ENCODE data around the gene SMIM14.

Gene SMIM14

DNA sequence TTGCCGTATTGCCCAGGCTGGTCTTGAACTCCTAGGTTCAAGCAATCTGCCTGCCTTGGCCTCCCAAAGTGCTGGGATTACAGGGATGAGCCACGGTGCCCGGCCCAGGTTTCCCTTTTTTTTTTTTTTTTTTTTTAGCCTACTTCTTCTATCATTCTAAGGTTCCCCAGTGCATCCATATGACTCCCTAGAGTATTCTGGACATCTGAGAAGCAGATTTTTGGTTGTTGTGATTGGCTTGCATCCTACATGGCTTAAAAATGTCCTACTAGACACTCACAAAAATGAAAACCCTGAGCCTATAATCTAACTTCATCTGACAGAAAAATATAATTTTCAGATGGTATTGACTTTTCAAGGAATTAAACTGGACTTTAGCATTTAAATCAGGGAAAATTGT is 41.7 kb downstream of the SMIM14 start:
- TF ChIP-seq, protein P1, sequence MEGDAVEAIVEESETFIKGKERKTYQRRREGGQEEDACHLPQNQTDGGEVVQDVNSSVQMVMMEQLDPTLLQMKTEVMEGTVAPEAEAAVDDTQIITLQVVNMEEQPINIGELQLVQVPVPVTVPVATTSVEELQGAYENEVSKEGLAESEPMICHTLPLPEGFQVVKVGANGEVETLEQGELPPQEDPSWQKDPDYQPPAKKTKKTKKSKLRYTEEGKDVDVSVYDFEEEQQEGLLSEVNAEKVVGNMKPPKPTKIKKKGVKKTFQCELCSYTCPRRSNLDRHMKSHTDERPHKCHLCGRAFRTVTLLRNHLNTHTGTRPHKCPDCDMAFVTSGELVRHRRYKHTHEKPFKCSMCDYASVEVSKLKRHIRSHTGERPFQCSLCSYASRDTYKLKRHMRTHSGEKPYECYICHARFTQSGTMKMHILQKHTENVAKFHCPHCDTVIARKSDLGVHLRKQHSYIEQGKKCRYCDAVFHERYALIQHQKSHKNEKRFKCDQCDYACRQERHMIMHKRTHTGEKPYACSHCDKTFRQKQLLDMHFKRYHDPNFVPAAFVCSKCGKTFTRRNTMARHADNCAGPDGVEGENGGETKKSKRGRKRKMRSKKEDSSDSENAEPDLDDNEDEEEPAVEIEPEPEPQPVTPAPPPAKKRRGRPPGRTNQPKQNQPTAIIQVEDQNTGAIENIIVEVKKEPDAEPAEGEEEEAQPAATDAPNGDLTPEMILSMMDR (conservative IDR thresholded peaks at IDR 0.05; ENCODE audit: low read length): no peak
- no peak for DNase-seq (ENCODE audit: low read depth)
- no peak overlapping the region for H3K4me3 ChIP-seq (ENCODE audit: low read length)

GRCh38 chr4:39591290-39591689 is 47.4 kb downstream of the SMIM14 start:
- TF ChIP-seq, protein P1 (conservative IDR thresholded peaks at IDR 0.05; ENCODE audit: low read length): no peak
- H3K4me3 ChIP-seq (ENCODE audit: low read length): no peak overlapping the region
- DNase-seq (ENCODE audit: low read depth): no peak

- H3K4me3 ChIP-seq (ENCODE audit: low read length): no peak overlapping the region
- TF ChIP-seq, protein P1 (conservative IDR thresholded peaks at IDR 0.05; ENCODE audit: low read length): no peak
- DNase-seq (ENCODE audit: low read depth): peak; percentile 36
Measured at GRCh38 chr4:39587881-39588280, 50.8 kb downstream of the SMIM14 start.

DNA sequence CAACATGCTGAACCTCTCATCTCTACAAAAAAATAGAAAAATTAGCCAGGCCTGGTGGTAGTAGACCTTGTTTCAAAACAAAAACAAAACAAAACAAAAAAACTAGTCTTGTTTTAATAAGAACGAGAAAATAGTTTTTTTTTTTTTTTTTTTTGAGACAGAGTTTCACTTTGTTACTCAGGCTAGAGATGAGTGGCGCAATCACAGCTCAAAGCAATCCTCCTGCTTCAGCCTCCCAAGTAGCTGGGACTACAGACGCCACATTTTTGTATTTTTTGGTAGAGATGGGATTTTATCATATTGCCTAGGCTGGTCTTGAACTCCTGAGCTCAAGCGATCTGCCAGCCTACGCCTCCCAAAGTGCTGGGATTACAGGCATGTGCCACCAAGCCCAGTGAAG is 63.7 kb downstream of the SMIM14 start:
- no peak overlapping the region for H3K4me3 ChIP-seq (ENCODE audit: low read length)
- DNase-seq (ENCODE audit: low read depth): no peak
- TF ChIP-seq, protein P1 (conservative IDR thresholded peaks at IDR 0.05; ENCODE audit: low read length): no peak

DNA sequence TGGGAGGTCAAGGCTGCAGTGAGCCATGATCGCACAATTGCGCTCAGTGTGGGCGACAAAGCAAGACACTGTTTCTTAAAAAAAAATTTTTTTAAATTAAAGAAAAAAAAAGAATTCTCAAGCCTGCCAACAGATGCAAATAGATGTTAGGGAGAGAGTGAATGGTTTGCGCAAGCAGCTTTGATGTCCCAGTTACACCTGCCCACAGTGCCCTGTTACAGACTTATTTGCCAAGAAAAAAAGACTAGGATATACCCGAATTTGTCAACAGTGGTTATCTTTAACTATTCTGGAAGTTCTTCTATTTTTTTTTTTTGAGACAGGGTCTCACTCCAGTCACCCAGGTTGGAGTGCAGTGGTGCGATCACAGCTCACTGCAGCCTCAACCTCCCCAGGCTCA is 67.2 kb downstream of the SMIM14 start:
- TF ChIP-seq, protein P1 (conservative IDR thresholded peaks at IDR 0.05; ENCODE audit: low read length): no peak
- DNase-seq (ENCODE audit: low read depth): no peak
- H3K4me3 ChIP-seq (ENCODE audit: low read length): no peak overlapping the region

DNA sequence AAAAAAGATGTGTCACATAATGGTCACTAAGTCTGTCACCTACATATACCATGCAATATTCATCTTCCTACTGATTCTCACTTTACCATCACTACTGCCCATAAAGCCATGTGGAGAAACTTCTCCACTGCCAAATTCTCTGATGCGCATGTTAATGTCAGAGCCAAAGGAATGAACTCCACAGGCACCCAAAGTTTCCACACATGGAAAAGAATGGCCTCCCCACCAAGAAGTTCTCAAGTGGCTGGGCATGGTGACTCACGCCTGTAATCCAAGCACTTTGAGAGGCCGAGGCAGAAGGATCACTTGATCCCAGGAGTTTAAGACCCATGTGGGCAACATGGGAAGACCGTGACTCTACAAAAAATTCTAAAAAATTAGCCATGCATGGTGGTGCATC is 67.6 kb downstream of the SMIM14 start:
- no peak overlapping the region for H3K4me3 ChIP-seq (ENCODE audit: low read length)
- TF ChIP-seq, protein P1 (conservative IDR thresholded peaks at IDR 0.05; ENCODE audit: low read length): no peak
- DNase-seq (ENCODE audit: low read depth): peak; percentile 5

- no peak overlapping the region for H3K4me3 ChIP-seq (ENCODE audit: low read length)
- TF ChIP-seq, protein P1 (conservative IDR thresholded peaks at IDR 0.05; ENCODE audit: low read length): no peak
Measured at GRCh38 chr4:39569209-39569608, 69.5 kb downstream of the SMIM14 start.

More at GRCh38 chr4:39569209-39569608, 69.5 kb downstream of the SMIM14 start:
- DNase-seq (ENCODE audit: low read depth): no peak

Measured in AG10803 (cell line).